ENCODE measurements around the gene SLC25A21.

SLC25A21 gene

GRCh38 chr14:36767603-36768281 is 404.7 kb downstream of the SLC25A21 start:
- DNase-seq (ENCODE audit: low read depth in 2 of 2): no peak

- no peak for DNase-seq (ENCODE audit: low read depth in 2 of 2)
These were observed 405.4 kb downstream of the SLC25A21 start for GRCh38 chr14:36766974-36767373.

- DNase-seq (ENCODE audit: low read depth in 2 of 2): no peak
These were observed 414.4 kb downstream of the SLC25A21 start for GRCh38 chr14:36757734-36758601.

GRCh38 chr14:36756226-36756625 is 416.2 kb downstream of the SLC25A21 start:
- DNase-seq (ENCODE audit: low read depth in 2 of 2): no peak

GRCh38 chr14:36755756-36756155 is 416.6 kb downstream of the SLC25A21 start:
- DNase-seq (ENCODE audit: low read depth in 2 of 2): no peak

GRCh38 chr14:36751920-36752319 is 420.5 kb downstream of the SLC25A21 start:
- no peak for DNase-seq (ENCODE audit: low read depth in 2 of 2)

- no peak for DNase-seq (ENCODE audit: low read depth in 2 of 2)
These were observed 421.3 kb downstream of the SLC25A21 start for GRCh38 chr14:36751106-36751505.

GRCh38 chr14:36750244-36750643 is 422.2 kb downstream of the SLC25A21 start:
- no peak for DNase-seq (ENCODE audit: low read depth in 2 of 2)

GRCh38 chr14:36748610-36749213 is 423.7 kb downstream of the SLC25A21 start:
- DNase-seq (ENCODE audit: low read depth in 2 of 2): no peak

GRCh38 chr14:36747411-36748184 is 424.8 kb downstream of the SLC25A21 start:
- DNase-seq (ENCODE audit: low read depth in 2 of 2): no peak

- DNase-seq (ENCODE audit: low read depth in 2 of 2): no peak
These were observed 425.5 kb downstream of the SLC25A21 start for GRCh38 chr14:36746872-36747271.

- no peak for DNase-seq (ENCODE audit: low read depth in 2 of 2)
These were observed 430.5 kb downstream of the SLC25A21 start for GRCh38 chr14:36741858-36742257.

GRCh38 chr14:36738269-36738668 is 434.1 kb downstream of the SLC25A21 start:
- DNase-seq (ENCODE audit: low read depth in 2 of 2): no peak

GRCh38 chr14:36726128-36726527 is 446.3 kb downstream of the SLC25A21 start:
- DNase-seq (ENCODE audit: low read depth in 2 of 2): no peak

- DNase-seq (ENCODE audit: low read depth in 2 of 2): no peak
These were observed 448.2 kb downstream of the SLC25A21 start for GRCh38 chr14:36724162-36724561.

GRCh38 chr14:36723530-36723929 is 448.9 kb downstream of the SLC25A21 start:
- DNase-seq (ENCODE audit: low read depth in 2 of 2): no peak

- no peak for DNase-seq (ENCODE audit: low read depth in 2 of 2)
These were observed 450.5 kb downstream of the SLC25A21 start for GRCh38 chr14:36721877-36722276.

GRCh38 chr14:36720657-36721056 is 451.7 kb downstream of the SLC25A21 start:
- DNase-seq (ENCODE audit: low read depth in 2 of 2): no peak

GRCh38 chr14:36719823-36720222 is 452.6 kb downstream of the SLC25A21 start:
- DNase-seq (ENCODE audit: low read depth in 2 of 2): no peak

GRCh38 chr14:36718216-36718615 is 454.2 kb downstream of the SLC25A21 start:
- no peak for DNase-seq (ENCODE audit: low read depth in 2 of 2)

GRCh38 chr14:36717363-36717762 is 455.0 kb downstream of the SLC25A21 start:
- DNase-seq (ENCODE audit: low read depth in 2 of 2): no peak

- DNase-seq (ENCODE audit: low read depth in 2 of 2): no peak
These were observed 455.7 kb downstream of the SLC25A21 start for GRCh38 chr14:36716614-36717184.

Measured in stimulated activated CD4-positive, alpha-beta T cell treated with anti-CD3 and anti-CD28 coated beads, Interleukin-4, amount 100 ng/mL, for 48 hours (primary cell).